DND-41 (cell line): ENCODE data around the gene COG3.

Experiments
- ATAC-seq: fragments of 200-7000 bp; cut with Tn5 transposase; 3 replicates; pipeline ENCODE4 v1.9.1; 2021; ENCODE audit warnings: low read depth; ENCODE audit not compliant: insufficient read depth
- DNase-seq: peaks from one replicate; pipeline ENCODE4 v3.0.0-alpha.2; 2020
- H2AFZ ChIP-seq: 2 replicates; pipeline ENCODE4 v1.6.0; 2012; ENCODE audit warnings: low read depth, low read length
- H3K27ac ChIP-seq: 2 replicates; pipeline ENCODE4 v1.5.1; 2012; ENCODE audit warnings: low read length, inconsistent platforms
- H3K27me3 ChIP-seq: fragments of 200-600 bp; sonication (generic); 2 replicates; pipeline ENCODE4 v1.6.0; 2012; ENCODE audit warnings: low read length, mild to moderate bottlenecking, inconsistent platforms; ENCODE audit not compliant: insufficient read depth, poor library complexity
- H3K36me3 ChIP-seq: 2 replicates; pipeline ENCODE4 v1.5.1; 2012; ENCODE audit warnings: low read length, inconsistent platforms; ENCODE audit not compliant: insufficient read depth
- H3K4me1 ChIP-seq: 2 replicates; pipeline ENCODE4 v1.5.1; 2012; ENCODE audit warnings: mild to moderate bottlenecking, low read length; ENCODE audit not compliant: insufficient read depth
- H3K4me2 ChIP-seq: 2 replicates; pipeline ENCODE4 v1.6.0; 2012; ENCODE audit warnings: mild to moderate bottlenecking, moderate library complexity, low read length, inconsistent platforms; ENCODE audit not compliant: insufficient read depth
- H3K4me3 ChIP-seq, 2 experiments: fragments of 200-600 bp in 1 of 2; shearing (Covaris generic) in 1 of 2; 2 replicates each; pipeline ENCODE4 v1.5.1; 2012 to 2016; ENCODE audit warnings: inconsistent platforms in 2 of 2, low read length in 2 of 2, mild to moderate bottlenecking in 2 of 2, low read depth in 1 of 2, moderate library complexity in 1 of 2
- H3K79me2 ChIP-seq: 2 replicates; pipeline ENCODE4 v1.6.0; 2012; ENCODE audit warnings: low read length, inconsistent platforms; ENCODE audit not compliant: insufficient read depth
- H3K9ac ChIP-seq: 2 replicates; pipeline ENCODE4 v1.6.0; 2012; ENCODE audit warnings: low read depth, mild to moderate bottlenecking, inconsistent platforms, low read length, moderate library complexity
- H3K9me3 ChIP-seq: 2 replicates; pipeline ENCODE4 v1.5.1; 2012; ENCODE audit warnings: low read length, moderate library complexity, mild to moderate bottlenecking, inconsistent platforms; ENCODE audit not compliant: insufficient read depth, severe bottlenecking
- H4K20me1 ChIP-seq: 2 replicates; pipeline ENCODE4 v1.6.0; 2012; ENCODE audit warnings: low read length; ENCODE audit not compliant: insufficient read depth
- EZH2 ChIP-seq: IDR thresholded peaks from 3 replicates; pipeline ENCODE4 v1.6.1; 2012; ENCODE audit warnings: borderline replicate concordance, low read depth, mild to moderate bottlenecking, moderate library complexity, low read length, inconsistent platforms; ENCODE audit not compliant: severe bottlenecking
- TF ChIP-seq, protein P1 (sequence below): IDR thresholded peaks from 2 replicates; pipeline ENCODE4 v1.5.1; 2012; ENCODE audit warnings: borderline replicate concordance, low read length, moderate library complexity, mild to moderate bottlenecking; ENCODE audit not compliant: poor library complexity, severe bottlenecking; ENCODE audit errors: extremely low read depth

COG3 gene

DNA sequence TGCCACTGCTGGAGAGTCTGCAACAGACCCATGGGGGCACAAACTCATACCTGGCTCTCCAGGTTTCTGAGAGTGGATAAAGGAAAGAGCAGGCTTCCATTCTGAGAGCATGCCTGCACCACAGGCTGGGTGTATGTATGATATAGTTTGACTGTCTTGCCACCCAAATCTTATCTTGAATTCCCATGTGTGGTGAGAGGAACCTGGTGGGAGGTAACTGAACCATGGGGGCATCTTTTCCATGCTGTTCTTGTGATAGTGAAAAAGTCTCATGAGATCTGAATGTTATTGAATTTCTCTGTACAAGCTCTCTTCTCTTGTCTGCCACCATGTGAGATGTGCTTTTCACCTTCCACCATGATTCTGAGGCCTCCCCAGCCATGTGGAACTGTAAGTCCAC, 100.6 kb downstream of the COG3 start:
- Histone ChIP-seq H3K4me1 (no peaks in the 10 kb centered on the region), H3K27me3 (no peaks in the 10 kb centered on the region), H3K4me2 (no peak overlapping the region), H2AFZ (no peak overlapping the region), H3K9me3 (no peaks in the 10 kb centered on the region), H3K27ac (no peak overlapping the region), H3K36me3 (no peaks in the 10 kb centered on the region), H3K9ac (no peak overlapping the region), H3K4me3 (no peak overlapping the region), H4K20me1 (no peaks in the 10 kb centered on the region), H3K79me2 (no peaks in the 10 kb centered on the region)
- ATAC-seq = no peak
- TF ChIP-seq, protein P1, sequence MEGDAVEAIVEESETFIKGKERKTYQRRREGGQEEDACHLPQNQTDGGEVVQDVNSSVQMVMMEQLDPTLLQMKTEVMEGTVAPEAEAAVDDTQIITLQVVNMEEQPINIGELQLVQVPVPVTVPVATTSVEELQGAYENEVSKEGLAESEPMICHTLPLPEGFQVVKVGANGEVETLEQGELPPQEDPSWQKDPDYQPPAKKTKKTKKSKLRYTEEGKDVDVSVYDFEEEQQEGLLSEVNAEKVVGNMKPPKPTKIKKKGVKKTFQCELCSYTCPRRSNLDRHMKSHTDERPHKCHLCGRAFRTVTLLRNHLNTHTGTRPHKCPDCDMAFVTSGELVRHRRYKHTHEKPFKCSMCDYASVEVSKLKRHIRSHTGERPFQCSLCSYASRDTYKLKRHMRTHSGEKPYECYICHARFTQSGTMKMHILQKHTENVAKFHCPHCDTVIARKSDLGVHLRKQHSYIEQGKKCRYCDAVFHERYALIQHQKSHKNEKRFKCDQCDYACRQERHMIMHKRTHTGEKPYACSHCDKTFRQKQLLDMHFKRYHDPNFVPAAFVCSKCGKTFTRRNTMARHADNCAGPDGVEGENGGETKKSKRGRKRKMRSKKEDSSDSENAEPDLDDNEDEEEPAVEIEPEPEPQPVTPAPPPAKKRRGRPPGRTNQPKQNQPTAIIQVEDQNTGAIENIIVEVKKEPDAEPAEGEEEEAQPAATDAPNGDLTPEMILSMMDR = no peak
- TF ChIP-seq EZH2 = no peak
- no peak for DNase-seq

DNA sequence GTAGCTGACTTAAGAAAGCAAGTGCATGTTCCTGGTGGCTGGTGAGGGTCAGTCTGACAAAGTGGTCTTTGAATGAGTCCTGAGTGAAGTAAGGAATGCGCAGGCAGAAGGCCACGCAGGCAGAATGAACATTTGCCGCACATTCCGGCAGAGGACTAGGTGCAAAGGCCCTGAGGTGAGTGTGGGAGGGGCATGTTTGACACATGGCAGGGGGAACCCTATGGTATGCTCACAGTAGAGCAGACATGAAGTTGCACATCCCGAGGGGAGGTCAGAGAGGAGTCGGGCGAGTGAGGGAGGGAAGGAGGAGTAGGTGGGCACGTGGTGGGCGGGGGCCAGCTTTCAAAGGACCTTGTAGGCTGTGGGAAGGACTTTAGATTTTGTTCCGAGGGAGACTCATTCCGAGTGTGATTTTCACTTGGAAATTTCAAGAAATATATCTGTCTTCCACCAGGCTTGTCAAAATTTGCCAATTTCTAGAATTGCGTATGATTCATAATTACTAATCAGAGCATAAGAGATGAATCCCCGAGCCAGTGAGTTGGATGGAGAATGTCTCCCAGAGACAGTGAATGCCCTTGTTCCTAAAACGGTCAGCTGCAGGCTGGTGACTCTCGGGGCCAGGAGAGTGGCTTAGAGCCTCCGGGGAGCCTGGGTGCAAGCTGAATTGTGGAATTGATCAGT, 110.5 kb downstream of the COG3 start:
- Histone ChIP-seq H3K9me3 (no peaks in the 10 kb centered on the region), H3K36me3 (no peaks in the 10 kb centered on the region), H3K4me3 (no peak overlapping the region), H3K4me2 (no peak overlapping the region), H3K79me2 (no peaks in the 10 kb centered on the region), H2AFZ (no peak overlapping the region), H3K27ac (no peak overlapping the region), H3K27me3 (peaks cover 4% of the 10 kb centered on the region), H3K4me1 (no peaks in the 10 kb centered on the region), H4K20me1 (no peaks in the 10 kb centered on the region), H3K9ac (no peak overlapping the region)
- ATAC-seq (no peak), DNase-seq (no peak)
- no peak for TF ChIP-seq EZH2
- TF ChIP-seq, protein P1 = no peak

DNA sequence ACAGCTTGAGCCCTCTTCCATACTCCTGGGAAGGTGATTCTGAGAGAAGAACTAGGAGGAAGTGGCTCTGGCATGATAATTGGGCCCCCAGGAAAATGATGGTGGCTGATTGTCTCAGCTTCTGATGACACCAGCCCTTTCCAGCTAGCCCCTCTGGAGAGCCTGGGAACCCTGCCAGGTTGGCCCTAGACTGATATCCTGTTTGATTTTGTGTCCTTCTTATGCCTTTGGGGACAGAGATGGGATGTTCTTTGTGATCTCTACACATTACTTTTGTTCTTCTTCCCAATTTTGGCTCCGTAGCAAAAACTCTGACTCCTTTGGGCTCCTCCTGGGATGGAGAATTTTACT, 111.1 kb downstream of the COG3 start:
- Histone ChIP-seq H4K20me1 (no peaks in the 10 kb centered on the region), H3K4me3 (no peak overlapping the region), H3K27me3 (peaks cover 6% of the 10 kb centered on the region), H3K27ac (no peak overlapping the region), H3K36me3 (no peaks in the 10 kb centered on the region), H3K9ac (no peak overlapping the region), H3K79me2 (no peaks in the 10 kb centered on the region), H2AFZ (no peak overlapping the region), H3K4me1 (no peaks in the 10 kb centered on the region), H3K4me2 (no peak overlapping the region), H3K9me3 (no peaks in the 10 kb centered on the region)
- ATAC-seq (no peak), DNase-seq (no peak)
- TF ChIP-seq, protein P1 = no peak
- no peak for TF ChIP-seq EZH2
